ENCODE measurements around the gene SHCBP1.
"Not testable (repeated sequence)": the region's sequence is repeated elsewhere in the genome, so short reads cannot be mapped to it uniquely, and the experiment has no call there.

DNA sequence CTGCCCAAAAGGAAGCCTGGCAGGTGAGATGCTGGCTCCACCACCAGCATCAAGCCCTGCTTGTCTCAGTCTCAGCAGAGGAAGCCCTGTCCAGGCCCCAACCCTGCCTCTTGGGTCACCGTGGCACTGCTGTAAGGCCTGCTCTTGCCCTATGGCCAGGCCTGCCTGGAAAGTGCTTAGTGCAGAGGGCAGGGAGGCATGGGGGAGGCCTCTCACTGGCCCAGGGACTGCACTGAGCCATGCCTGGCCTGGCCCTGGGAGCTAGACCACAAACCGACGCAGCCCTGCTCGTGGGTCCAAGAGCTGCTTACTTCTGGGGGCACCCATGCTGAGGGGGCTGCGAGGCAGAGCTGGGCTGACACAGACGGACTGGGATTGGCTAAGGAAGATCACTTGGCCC is 3.7 kb upstream of the SHCBP1 start:
- TF ChIP-seq, protein P1, sequence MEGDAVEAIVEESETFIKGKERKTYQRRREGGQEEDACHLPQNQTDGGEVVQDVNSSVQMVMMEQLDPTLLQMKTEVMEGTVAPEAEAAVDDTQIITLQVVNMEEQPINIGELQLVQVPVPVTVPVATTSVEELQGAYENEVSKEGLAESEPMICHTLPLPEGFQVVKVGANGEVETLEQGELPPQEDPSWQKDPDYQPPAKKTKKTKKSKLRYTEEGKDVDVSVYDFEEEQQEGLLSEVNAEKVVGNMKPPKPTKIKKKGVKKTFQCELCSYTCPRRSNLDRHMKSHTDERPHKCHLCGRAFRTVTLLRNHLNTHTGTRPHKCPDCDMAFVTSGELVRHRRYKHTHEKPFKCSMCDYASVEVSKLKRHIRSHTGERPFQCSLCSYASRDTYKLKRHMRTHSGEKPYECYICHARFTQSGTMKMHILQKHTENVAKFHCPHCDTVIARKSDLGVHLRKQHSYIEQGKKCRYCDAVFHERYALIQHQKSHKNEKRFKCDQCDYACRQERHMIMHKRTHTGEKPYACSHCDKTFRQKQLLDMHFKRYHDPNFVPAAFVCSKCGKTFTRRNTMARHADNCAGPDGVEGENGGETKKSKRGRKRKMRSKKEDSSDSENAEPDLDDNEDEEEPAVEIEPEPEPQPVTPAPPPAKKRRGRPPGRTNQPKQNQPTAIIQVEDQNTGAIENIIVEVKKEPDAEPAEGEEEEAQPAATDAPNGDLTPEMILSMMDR (IDR thresholded peaks at IDR 0.05): not testable (repeated sequence)
- not testable (repeated sequence) for TF ChIP-seq POLR2AphosphoS5, TCF7L2 (IDR thresholded peaks at IDR 0.05; ENCODE audit: low read depth, low read length)

Measured in Panc1 (cell line).